Body of pancreas (tissue), 4 donors: ENCODE results near the gene DLD. TPM values are rescaled to one million over a fixed set of nuclear protein-coding genes. Genes with fewer than 3 reads are reported as not detected.
A peak's percentile ranks its signal among the peaks of the same experiment; 100 is the strongest.

Experiments
- ATAC-seq: fragments of 150-250 bp; one replicate; pipeline ENCODE4 v1.9.1; 2016
- DNase-seq, 4 donors: peaks; one replicate each; pipeline ENCODE4 v3.0.0-alpha.2; 2019
- H3K27ac ChIP-seq, 4 donors: fragments of 200-600 bp; sonication (generic); 1 replicate in 3 of 4; 2 replicates in 1 of 4; pipeline versions ENCODE4 v1.5.1 to v1.6.1; 2016 to 2019; ENCODE audit warnings: mild to moderate bottlenecking in 1 of 4, mixed read lengths in 1 of 4, moderate library complexity in 1 of 4
- H3K27me3 ChIP-seq, 2 donors: fragments of 200-600 bp; sonication (generic); one replicate each; pipeline ENCODE4 v1.6.0; 2016; ENCODE audit warnings: mild to moderate bottlenecking in 1 of 2
- H3K36me3 ChIP-seq, 2 donors: fragments of 200-600 bp; sonication (generic); replicated peaks in 1 of 2; 2 replicates each; pipeline ENCODE4 v1.5.1; 2016; ENCODE audit warnings: low read depth in 2 of 2; ENCODE audit not compliant: insufficient read depth in 1 of 2
- H3K4me1 ChIP-seq: fragments of 200-600 bp; sonication (generic); one replicate; pipeline ENCODE4 v1.6.0; 2016
- H3K4me3 ChIP-seq, 2 donors: fragments of 200-600 bp; sonication (generic); 1 replicate in 1 of 2; 2 replicates in 1 of 2; pipeline ENCODE4 v1.5.1; 2016 to 2019
- H3K9me3 ChIP-seq, 3 donors: fragments of 200-600 bp; sonication (generic); 1 replicate in 2 of 3; 2 replicates in 1 of 3; pipeline ENCODE4 v1.5.1; 2016
- CTCF ChIP-seq, 7 experiments: fragments of 450-650 bp in 4 of 7; fragments of 200-600 bp in 3 of 7; sonication (generic) in 3 of 7; IDR thresholded peaks; one replicate each; pipeline ENCODE4 v1.5.1; 2016 to 2019; ENCODE audit warnings: antibody characterized with exemption in 7 of 7
- POLR2A ChIP-seq, 3 donors: fragments of 450-650 bp; IDR thresholded peaks; one replicate each; pipeline ENCODE4 v1.6.1; 2016; ENCODE audit warnings: antibody characterized with exemption in 3 of 3, mild to moderate bottlenecking in 2 of 3
- WGBS, 2 donors: methylation state at CpG; one replicate each; pipeline ENCODE4 v1.1.5; 2017; 5-methylcytosine and 5-hydroxymethylcytosine counted together
- intact Hi-C: fragments of 100-400 bp; cut with DNase I; formaldehyde crosslinking; loops from one replicate; pipeline ENCODE4 v1.15.1; 2023
- total RNA-seq, 2 donors: library from RNA; depleted of rRNA; stranded (reverse); fragments of >200 nt; gene quantifications; one replicate each; pipeline ENCODE4 v1.1.0, GENCODE V29; 2016

Gene DLD
- total RNA-seq, 2 donors from 2014 or later = 53.7 to 123 TPM

- ATAC-seq = peak; percentile 22
Observed at GRCh38 chr7:107938456-107939250, 47.7 kb downstream of the DLD start.

GRCh38 chr7:107939573-107940489, 48.8 kb downstream of the DLD start:
- Histone ChIP-seq H3K36me3 (peaks cover 0 to 7% of the 10 kb centered on the region in 2 donors), H3K4me3 (no peak overlapping the region), H3K4me1 (no peaks in the 10 kb centered on the region), H3K27me3 (no peaks in the 10 kb centered on the region), H3K27ac (no peak overlapping the region), H3K9me3 (no peaks in the 10 kb centered on the region)
- intact Hi-C loops = no loop called here
- 86 to 95% methylated on average over 16 of the region's 16 CpGs for WGBS, 2 donors
- TF ChIP-seq POLR2A (IDR thresholded peaks at IDR 0.05) (no peak), CTCF (IDR thresholded peaks at IDR 0.05) (no peak)
- peak in 1 of 4 donors; percentile 25 for DNase-seq
- no peak for ATAC-seq

More at GRCh38 chr7:107938456-107939250, 47.7 kb downstream of the DLD start:
- H3K27ac ChIP-seq = peak overlapping the region in 2 of 4 donors; percentile 11 to 37
- H3K36me3 ChIP-seq = peaks cover 0 to 4% of the 10 kb centered on the region in 2 donors
- 84% methylated on average over 6 of the region's 6 CpGs for WGBS, 2 donors
- no peak overlapping the region for H3K4me3 ChIP-seq
- DNase-seq = no peak
- intact Hi-C loops = no loop called here
- H3K4me1 ChIP-seq = no peaks in the 10 kb centered on the region
- no peaks in the 10 kb centered on the region for H3K9me3 ChIP-seq
- TF ChIP-seq CTCF (IDR thresholded peaks at IDR 0.05) (no peak), POLR2A (IDR thresholded peaks at IDR 0.05) (no peak)
- H3K27me3 ChIP-seq = no peaks in the 10 kb centered on the region

- no peak overlapping the region for H3K27ac ChIP-seq
- no peak for DNase-seq
- no peaks in the 10 kb centered on the region for H3K27me3 ChIP-seq
- H3K36me3 ChIP-seq = peaks cover 0 to 8% of the 10 kb centered on the region in 2 donors
- intact Hi-C loops = no loop called here
- H3K4me3 ChIP-seq = no peak overlapping the region
- H3K9me3 ChIP-seq = no peaks in the 10 kb centered on the region
- ATAC-seq = no peak
- no peaks in the 10 kb centered on the region for H3K4me1 ChIP-seq
- TF ChIP-seq CTCF (IDR thresholded peaks at IDR 0.05) = no peak
- no peak for TF ChIP-seq POLR2A (IDR thresholded peaks at IDR 0.05)
- WGBS, 2 donors = 91 to 93% methylated on average over 4 of the region's 4 CpGs
Observed at GRCh38 chr7:107940951-107941350, 50.0 kb downstream of the DLD start.

- 89 to 90% methylated on average over 4 of the region's 4 CpGs for WGBS, 2 donors
- intact Hi-C loops = no loop called here
Observed at GRCh38 chr7:107943018-107943417, 52.0 kb downstream of the DLD start.

More at GRCh38 chr7:107943018-107943417, 52.0 kb downstream of the DLD start:
- ATAC-seq (no peak), DNase-seq (no peak)
- H3K4me3 ChIP-seq = no peak overlapping the region
- H3K27ac ChIP-seq = no peak overlapping the region
- peaks cover 0 to 6% of the 10 kb centered on the region in 2 donors for H3K36me3 ChIP-seq
- H3K27me3 ChIP-seq = no peaks in the 10 kb centered on the region
- TF ChIP-seq CTCF (IDR thresholded peaks at IDR 0.05) (no peak), POLR2A (IDR thresholded peaks at IDR 0.05) (no peak)
- no peaks in the 10 kb centered on the region for H3K4me1 ChIP-seq
- no peaks in the 10 kb centered on the region for H3K9me3 ChIP-seq
